ENCODE data around the gene PRIMA1. TPM values are rescaled to one million over a fixed set of nuclear protein-coding genes. Genes with fewer than 3 reads are reported as not detected.
"Not testable (repeated sequence)": the region's sequence is repeated elsewhere in the genome, so short reads cannot be mapped to it uniquely, and the experiment has no call there.

PRIMA1 gene, protein sequence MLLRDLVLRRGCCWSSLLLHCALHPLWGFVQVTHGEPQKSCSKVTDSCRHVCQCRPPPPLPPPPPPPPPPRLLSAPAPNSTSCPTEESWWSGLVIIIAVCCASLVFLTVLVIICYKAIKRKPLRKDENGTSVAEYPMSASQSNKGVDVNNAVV
- not detected for total RNA-seq

DNA sequence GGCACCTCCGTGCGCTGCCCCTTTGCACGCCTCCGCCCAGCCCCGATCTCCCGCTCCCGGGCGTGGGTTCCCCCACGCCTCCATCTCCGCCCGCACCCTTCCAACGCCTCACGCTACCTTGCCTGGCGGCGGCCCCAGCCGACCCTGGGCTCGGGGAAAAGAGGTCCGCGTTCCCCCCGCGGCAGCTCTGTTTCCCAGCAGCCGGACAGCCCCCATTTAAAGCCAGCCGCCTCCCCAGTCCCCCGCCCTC lies at the start of gene PRIMA1:
Gene PRIMA1, minus strand, starts transcription at position 193 of the 250 bp plus-strand sequence. CDS start 767 bp downstream, outside the sequence.
- no peaks in the 10 kb centered on the region for H3K4me1 ChIP-seq (ENCODE audit: insufficient read depth, low read length)
- peaks cover 35% of the 10 kb centered on the region for H3K27me3 ChIP-seq (ENCODE audit: insufficient read depth, low read length)
- no peak within 1 kb of the TSS for H3K4me3 ChIP-seq (ENCODE audit: low read length)
- no peaks in the 10 kb centered on the region for H3K9me3 ChIP-seq (ENCODE audit: low read depth, low read length)

DNA sequence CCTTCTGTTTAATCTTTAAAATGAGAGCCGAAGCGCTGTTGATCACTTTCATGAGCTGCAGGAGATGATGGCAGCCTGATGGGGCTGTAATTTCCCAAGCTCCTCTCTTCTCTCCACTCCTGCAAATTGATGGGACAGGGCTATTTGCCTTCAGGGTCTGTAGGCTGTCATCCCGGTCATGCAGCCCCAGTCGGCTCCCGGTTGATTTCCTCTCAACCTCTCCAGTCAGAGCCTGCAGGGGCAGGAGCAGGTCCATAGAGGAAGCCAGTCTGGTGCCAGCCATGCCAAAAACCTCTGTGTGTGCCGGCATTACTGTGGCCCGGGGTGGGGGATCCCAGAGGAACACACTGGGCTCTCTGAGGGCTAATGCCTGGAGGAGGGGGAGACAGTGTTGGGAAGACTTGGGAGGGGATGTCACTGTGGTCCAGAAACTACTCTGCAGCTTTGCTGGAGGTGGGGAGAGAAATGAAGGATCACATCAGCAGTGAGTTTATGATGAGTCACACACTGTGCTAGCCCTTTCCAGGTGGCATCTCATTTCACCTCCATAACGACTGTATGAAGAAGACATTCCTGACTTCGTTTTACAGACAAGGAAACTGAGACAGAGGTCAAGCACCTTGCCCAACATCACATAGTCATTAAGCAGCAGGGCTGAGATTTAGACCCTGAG lies 46.5 kb upstream of the PRIMA1 start:
- no peaks in the 10 kb centered on the region for H3K4me1 ChIP-seq (ENCODE audit: insufficient read depth, low read length)
- H3K27me3 ChIP-seq (ENCODE audit: insufficient read depth, low read length) = no peaks in the 10 kb centered on the region
- no peaks in the 10 kb centered on the region for H3K9me3 ChIP-seq (ENCODE audit: low read depth, low read length)
- no peak overlapping the region for H3K4me3 ChIP-seq (ENCODE audit: low read length)

DNA sequence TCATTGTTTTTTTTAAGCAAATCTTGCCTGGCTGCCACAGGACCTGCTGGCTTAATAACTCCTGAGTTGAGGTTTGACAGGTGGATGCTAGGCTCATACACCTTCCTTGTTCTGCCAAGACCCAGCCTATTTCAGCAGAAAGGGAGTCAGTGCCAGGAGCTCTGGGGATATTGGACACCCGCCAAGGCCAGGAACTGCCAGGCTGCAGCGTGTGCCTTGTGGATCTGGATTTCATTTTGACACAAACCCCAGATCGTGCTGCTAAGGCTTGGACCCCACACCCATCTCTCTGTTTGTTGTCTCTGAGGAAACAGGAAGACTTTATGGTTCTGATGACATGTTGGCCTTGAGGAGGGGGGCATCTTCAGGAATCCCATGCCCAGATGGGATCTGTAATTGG lies 44.4 kb upstream of the PRIMA1 start:
- no peak overlapping the region for H3K4me3 ChIP-seq (ENCODE audit: low read length)
- no peaks in the 10 kb centered on the region for H3K9me3 ChIP-seq (ENCODE audit: low read depth, low read length)
- H3K27me3 ChIP-seq (ENCODE audit: insufficient read depth, low read length) = no peaks in the 10 kb centered on the region
- H3K4me1 ChIP-seq (ENCODE audit: insufficient read depth, low read length) = no peaks in the 10 kb centered on the region

DNA sequence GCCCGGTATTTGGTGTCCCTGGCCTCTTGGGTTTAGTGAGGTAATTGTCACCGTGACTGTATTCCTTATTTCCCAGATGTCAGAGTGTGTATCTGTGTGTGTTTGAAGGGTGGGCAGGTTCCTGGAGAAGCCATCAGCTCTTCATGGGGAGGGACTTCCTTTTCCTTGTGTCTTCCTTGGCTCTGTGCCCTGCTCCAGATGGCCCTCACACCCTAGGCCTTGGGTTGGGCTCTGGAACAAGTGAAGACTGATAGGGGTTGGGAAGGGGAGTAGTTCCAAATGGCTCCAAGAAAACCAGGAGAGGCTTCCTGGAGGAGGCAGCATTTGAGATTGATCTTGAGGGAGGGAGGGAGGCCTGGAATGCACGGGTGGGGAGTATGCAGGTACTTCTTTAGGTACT lies 43.8 kb upstream of the PRIMA1 start:
- Histone ChIP-seq H3K9me3 (ENCODE audit: low read depth, low read length) (no peaks in the 10 kb centered on the region), H3K4me1 (ENCODE audit: insufficient read depth, low read length) (no peaks in the 10 kb centered on the region), H3K27me3 (ENCODE audit: insufficient read depth, low read length) (no peaks in the 10 kb centered on the region), H3K4me3 (ENCODE audit: low read length) (no peak overlapping the region)

DNA sequence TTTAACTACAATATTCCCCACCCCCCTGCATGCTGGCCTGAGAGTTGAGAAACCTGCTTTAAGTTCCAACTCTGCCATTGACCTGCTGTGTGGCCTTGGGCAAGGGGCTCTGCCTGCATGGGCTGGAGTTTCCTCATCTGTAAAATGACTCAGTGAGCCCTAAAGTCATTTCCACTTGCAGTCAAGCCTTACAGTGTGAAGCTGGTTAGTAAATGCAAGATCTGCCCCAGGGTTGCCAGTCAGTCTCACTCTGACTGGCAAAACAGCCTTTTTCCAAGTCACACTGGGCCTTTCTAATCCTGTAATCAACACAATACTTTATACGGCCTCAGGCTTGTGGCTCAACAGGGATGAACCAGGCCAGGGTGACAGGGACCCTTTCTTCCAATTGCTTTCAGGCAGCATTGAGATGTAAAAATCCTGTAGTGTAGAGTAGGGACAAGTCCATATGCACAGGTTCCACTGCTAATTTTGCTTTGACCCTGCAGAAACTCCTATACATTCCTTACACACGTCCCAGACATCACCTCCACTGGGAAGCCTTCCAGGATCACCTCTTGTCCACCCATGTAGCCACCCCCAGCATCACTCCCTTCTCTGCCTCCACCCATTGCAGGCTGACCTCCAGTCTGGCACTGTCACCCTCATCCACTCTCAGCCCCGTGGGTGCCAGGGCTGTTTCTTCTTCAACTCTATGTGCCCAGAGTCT lies 42.6 kb upstream of the PRIMA1 start:
- Histone ChIP-seq H3K9me3 (ENCODE audit: low read depth, low read length) (no peaks in the 10 kb centered on the region), H3K4me1 (ENCODE audit: insufficient read depth, low read length) (no peaks in the 10 kb centered on the region), H3K4me3 (ENCODE audit: low read length) (no peak overlapping the region)

DNA sequence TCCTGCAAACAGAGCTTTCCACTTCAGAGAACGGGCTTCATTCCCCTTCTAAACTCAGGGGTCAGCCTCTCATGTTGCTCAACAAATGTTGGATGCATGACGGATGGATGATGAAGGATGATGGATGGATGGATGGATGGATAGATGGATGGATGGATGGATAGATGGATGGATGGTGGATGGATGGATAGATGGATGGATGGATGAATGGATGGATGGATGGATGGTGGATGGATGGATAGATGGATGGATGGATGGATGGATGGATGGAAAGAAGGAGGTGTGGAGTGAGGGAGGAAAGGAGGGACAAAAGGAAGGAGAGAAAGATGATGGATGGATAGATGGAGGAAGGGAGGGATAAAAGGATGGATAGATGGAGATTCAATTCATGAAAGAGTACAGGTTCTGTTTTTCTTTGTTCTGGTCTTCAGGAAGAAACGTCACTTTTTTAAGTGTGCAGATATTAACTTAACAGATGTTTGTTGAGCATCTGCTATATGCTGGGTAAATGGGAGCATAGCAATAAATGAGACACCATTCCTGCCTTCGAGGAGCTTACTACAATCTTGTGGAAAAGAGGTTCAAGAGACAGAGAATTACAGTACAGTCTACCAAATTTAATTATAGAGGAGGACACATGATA lies 41.7 kb upstream of the PRIMA1 start:
- Histone ChIP-seq H3K9me3 (ENCODE audit: low read depth, low read length) (no peaks in the 10 kb centered on the region), H3K4me1 (ENCODE audit: insufficient read depth, low read length) (no peaks in the 10 kb centered on the region), H3K4me3 (ENCODE audit: low read length) (no peak overlapping the region), H3K27me3 (ENCODE audit: insufficient read depth, low read length) (no peaks in the 10 kb centered on the region)

More for the DNA sequence above, 42.6 kb upstream of the PRIMA1 start:
- H3K27me3 ChIP-seq (ENCODE audit: insufficient read depth, low read length) = no peaks in the 10 kb centered on the region

DNA sequence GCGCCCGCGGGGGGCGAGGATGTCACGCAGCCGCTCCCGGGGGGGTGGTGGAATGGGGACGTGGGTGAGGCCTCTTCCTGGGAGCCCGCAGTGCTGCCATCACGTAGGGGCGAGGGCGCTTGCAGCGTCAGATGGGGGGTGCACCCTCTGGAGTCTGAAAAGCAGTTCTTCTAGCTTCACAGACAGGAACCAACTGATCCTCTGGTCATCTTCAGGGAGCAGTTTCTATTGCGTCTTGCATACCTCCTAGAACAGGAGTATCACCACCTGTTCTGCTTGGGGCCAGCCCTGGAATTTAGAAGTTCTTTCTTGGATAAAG lies 36.9 kb upstream of the PRIMA1 start:
- Histone ChIP-seq H3K4me3 (ENCODE audit: low read length) (no peak overlapping the region), H3K9me3 (ENCODE audit: low read depth, low read length) (no peaks in the 10 kb centered on the region), H3K27me3 (ENCODE audit: insufficient read depth, low read length) (no peaks in the 10 kb centered on the region), H3K4me1 (ENCODE audit: insufficient read depth, low read length) (no peaks in the 10 kb centered on the region)

DNA sequence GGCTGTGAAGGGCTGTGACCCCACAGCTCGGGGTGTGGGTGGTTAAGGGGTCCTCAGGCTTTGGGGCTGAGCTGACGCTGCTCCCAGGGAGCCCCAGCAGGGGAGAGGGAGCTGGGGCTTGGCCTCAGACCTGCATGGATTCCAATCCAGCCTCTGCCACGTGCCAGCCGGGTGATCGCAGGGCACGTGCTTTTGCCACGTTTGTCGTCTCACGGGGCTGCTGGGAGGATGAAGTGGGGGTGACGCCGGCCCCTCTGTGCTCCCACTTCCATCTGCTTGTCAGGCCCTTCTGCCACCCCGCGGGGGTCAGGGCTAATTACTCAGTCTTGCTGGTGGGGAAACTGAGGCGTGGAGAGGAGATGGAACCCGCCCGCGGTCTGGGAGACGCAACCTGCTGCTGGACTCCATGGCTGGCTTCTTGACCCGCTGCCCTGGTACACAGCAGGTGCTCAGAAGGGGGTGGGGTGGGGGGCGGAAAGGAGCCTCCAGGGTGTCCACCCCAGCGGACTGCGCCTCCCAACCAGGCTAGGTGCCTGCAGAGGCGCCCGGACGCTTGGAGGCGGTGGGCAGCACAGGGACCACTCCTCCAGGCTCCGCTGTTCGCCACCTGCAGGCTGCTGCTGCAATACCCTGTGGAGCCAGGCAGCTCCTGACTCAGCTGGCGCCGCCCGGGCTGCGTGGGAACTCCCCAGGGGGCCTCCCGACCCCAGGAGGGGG lies 36.4 kb upstream of the PRIMA1 start:
- H3K4me3 ChIP-seq (ENCODE audit: low read length) = no peak overlapping the region
- H3K27me3 ChIP-seq (ENCODE audit: insufficient read depth, low read length) = no peaks in the 10 kb centered on the region
- H3K4me1 ChIP-seq (ENCODE audit: insufficient read depth, low read length) = no peaks in the 10 kb centered on the region
- H3K9me3 ChIP-seq (ENCODE audit: low read depth, low read length) = no peaks in the 10 kb centered on the region

DNA sequence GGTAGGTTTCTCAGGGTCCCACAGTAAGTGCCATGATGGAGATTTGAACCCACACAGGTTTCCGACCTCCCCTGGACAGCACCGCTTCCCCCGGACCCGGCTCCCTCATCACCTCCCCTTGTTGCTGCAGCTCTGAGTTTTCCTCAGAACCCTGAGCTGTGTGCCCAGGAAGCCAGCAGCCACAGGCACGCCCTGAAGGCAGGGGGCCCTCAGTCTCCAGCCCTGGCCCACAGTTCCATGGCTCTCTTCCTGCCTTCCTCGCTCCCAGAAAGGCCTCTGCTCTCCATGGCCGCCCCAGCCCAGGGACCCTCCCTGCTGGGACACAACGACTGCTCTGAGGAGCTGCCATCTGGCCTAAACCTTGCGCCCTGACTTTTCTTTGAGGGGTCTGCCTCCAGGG lies 35.8 kb upstream of the PRIMA1 start:
- H3K9me3 ChIP-seq (ENCODE audit: low read depth, low read length) = no peaks in the 10 kb centered on the region
- no peaks in the 10 kb centered on the region for H3K4me1 ChIP-seq (ENCODE audit: insufficient read depth, low read length)
- no peak overlapping the region for H3K4me3 ChIP-seq (ENCODE audit: low read length)
- H3K27me3 ChIP-seq (ENCODE audit: insufficient read depth, low read length) = no peaks in the 10 kb centered on the region

DNA sequence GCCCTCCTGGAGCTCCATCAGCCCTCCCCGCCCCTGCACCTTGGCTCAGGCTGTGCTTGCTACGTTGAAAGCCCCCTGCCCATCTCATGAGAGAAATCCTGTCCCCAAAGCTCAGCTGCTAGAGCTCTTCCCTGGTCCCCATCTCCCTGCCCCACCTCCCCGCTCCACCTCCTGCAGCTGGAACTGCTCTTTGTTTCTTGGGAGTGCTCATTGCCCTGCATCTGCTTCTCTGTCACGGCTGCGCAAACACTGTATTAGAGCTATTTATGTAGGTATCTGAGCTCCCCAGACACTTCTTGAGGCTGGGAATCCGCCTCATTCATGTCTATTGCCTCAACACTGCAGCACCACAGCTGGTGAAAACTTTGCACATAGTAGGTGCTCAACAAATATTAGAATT lies 32.8 kb upstream of the PRIMA1 start:
- H3K27me3 ChIP-seq (ENCODE audit: insufficient read depth, low read length) = no peaks in the 10 kb centered on the region
- no peak overlapping the region for H3K4me3 ChIP-seq (ENCODE audit: low read length)
- H3K9me3 ChIP-seq (ENCODE audit: low read depth, low read length) = no peaks in the 10 kb centered on the region
- H3K4me1 ChIP-seq (ENCODE audit: insufficient read depth, low read length) = no peaks in the 10 kb centered on the region

DNA sequence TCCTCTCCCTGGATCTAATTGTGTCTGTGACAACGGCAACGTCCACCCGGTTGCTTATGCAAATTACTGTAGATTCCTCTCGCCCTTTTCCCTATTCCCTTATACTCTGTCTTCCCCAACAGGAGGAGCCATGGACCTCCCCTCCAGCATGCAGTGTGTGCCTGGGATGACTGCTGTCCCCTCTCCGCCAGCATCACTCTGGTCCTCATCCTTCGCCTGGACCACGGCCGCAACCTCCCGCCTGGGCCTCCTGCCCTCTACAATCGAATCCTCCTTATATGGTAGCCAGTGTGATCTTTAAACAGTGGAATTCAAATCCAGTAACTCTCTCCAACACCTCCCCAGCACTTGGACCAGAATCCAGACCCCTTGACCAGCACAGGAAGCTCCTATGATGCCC lies 30.6 kb upstream of the PRIMA1 start:
- Histone ChIP-seq H3K4me1 (ENCODE audit: insufficient read depth, low read length) (no peaks in the 10 kb centered on the region), H3K4me3 (ENCODE audit: low read length) (no peak overlapping the region), H3K27me3 (ENCODE audit: insufficient read depth, low read length) (no peaks in the 10 kb centered on the region), H3K9me3 (ENCODE audit: low read depth, low read length) (peaks cover 9% of the 10 kb centered on the region)

DNA sequence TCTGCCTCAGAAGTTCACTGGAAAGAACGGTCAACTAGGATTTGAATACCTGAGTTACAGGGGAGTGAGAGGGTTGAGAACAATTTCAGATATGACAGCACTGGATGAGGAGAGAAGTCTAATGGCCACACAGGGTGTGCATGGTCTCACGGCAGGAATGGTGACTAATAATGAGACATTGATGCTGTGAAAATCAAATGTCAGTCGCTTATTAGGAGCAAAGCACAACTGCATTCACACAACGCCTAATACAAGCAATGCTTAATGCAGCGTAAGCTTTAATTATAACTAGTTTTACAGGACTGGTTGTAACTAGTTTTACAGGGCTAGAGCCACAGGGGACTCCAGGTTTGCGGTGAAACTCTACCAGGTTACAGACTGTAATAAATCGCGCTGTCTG lies 23.4 kb upstream of the PRIMA1 start:
- H3K27me3 ChIP-seq (ENCODE audit: insufficient read depth, low read length) = no peaks in the 10 kb centered on the region
- H3K9me3 ChIP-seq (ENCODE audit: low read depth, low read length) = peaks cover 9% of the 10 kb centered on the region
- H3K4me1 ChIP-seq (ENCODE audit: insufficient read depth, low read length) = no peaks in the 10 kb centered on the region
- H3K4me3 ChIP-seq (ENCODE audit: low read length) = no peak overlapping the region

DNA sequence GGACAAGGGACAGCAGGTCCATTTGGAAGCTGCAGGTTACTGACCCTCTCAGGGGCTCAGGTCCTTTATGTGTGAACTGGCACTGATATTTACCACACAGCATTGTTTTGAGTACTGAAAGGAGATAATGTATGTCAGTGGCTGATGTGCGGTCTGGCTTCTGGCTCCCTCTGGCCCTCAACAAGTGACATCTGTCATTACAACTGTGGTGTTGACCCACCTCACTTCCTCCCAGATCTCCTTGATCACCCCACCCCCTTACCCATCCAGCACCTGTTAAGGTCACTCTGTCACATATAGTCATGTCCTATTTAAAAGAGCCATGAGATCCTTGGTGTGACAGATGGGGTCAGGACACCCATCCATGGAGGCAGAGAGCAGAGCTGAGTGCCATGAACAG lies 22.7 kb upstream of the PRIMA1 start:
- Histone ChIP-seq H3K9me3 (ENCODE audit: low read depth, low read length) (peaks cover 9% of the 10 kb centered on the region), H3K27me3 (ENCODE audit: insufficient read depth, low read length) (no peaks in the 10 kb centered on the region), H3K4me1 (ENCODE audit: insufficient read depth, low read length) (no peaks in the 10 kb centered on the region), H3K4me3 (ENCODE audit: low read length) (no peak overlapping the region)

DNA sequence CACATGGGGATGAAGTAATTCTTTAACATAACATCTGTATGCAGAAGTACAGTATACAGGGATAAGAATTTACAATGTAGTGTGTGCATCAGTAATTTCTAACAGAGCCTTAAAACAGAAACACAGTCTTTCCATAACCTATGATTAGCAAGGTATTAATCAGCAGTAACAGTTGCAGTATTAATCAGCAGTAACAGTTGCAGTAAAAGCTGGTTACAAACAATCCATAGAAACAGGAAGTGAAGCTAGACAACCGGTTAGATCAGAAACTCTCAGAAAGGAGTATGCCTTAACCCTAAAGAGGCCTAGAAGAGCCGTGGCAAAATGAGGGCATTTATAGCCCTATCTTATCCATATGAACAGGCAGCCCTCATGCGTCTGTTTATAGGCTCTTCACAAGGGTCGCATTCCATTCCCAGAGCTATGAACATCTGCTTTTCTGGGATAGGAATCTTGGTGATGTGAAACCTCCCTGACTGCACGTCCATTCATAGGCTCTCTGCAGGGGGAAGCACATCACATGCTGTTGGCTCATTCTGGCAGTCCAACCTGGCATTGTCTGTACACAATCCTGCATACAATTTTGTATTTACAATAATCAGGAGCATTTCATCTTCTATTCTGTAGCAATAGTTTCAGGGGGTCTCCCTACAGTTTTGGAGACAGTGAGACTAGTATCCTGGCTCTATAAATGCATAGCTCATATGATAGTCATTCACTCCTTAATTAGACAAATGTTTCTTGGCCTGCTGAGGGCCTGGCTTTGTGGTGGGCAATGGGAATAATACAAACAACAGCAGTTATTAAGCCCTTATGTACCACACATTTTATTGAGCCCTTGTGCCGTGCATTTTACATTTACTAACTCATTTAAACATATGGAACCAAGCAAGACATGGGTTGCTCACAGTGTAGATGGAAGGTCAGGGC lies 21.5 kb upstream of the PRIMA1 start:
- not testable (repeated sequence) for H3K4me3 ChIP-seq (ENCODE audit: low read length); H3K4me1 ChIP-seq (ENCODE audit: insufficient read depth, low read length); H3K27me3 ChIP-seq (ENCODE audit: insufficient read depth, low read length); H3K9me3 ChIP-seq (ENCODE audit: low read depth, low read length)
